Liver (tissue), 3 donors: ENCODE measurements around the gene FGFR4.

Source experiments
- ATF3 ChIP-seq: IDR thresholded peaks from 2 replicates; pipeline ENCODE4 v1.6.1; 2016; ENCODE audit warnings: antibody characterized with exemption
- CTCF ChIP-seq: fragments of 150-350 bp; IDR thresholded peaks from 2 replicates; pipeline ENCODE4 v1.5.1; 2017; ENCODE audit warnings: improper control_type of control experiment, low read depth, low read length; ENCODE audit not compliant: missing input control
- FOXA1 ChIP-seq: IDR thresholded peaks from 2 replicates; pipeline ENCODE4 v1.6.1; 2016; ENCODE audit warnings: antibody characterized with exemption
- GABPA ChIP-seq, 2 donors: IDR thresholded peaks in 1 of 2; conservative IDR thresholded peaks in 1 of 2; 2 replicates each; pipeline ENCODE4 v1.6.1; 2016; ENCODE audit warnings: antibody characterized with exemption in 2 of 2, mild to moderate bottlenecking in 1 of 2, moderate library complexity in 1 of 2
- HNF4A ChIP-seq, 2 donors: conservative IDR thresholded peaks; 2 replicates each; pipeline ENCODE4 v1.6.1; 2016; ENCODE audit warnings: antibody characterized with exemption in 2 of 2, mild to moderate bottlenecking in 2 of 2
- JUND ChIP-seq, 2 donors: IDR thresholded peaks; 2 replicates each; pipeline ENCODE4 v1.6.1; 2016; ENCODE audit warnings: antibody characterized with exemption in 2 of 2
- MAX ChIP-seq: IDR thresholded peaks from 2 replicates; pipeline ENCODE4 v1.6.1; 2016; ENCODE audit warnings: antibody characterized with exemption
- RAD21 ChIP-seq, 2 donors: IDR thresholded peaks; 2 replicates each; pipeline ENCODE4 v1.6.1; 2016; ENCODE audit warnings: antibody characterized with exemption in 2 of 2, mild to moderate bottlenecking in 2 of 2
- REST ChIP-seq: IDR thresholded peaks from 2 replicates; pipeline ENCODE4 v1.6.1; 2016; ENCODE audit warnings: antibody characterized with exemption, mild to moderate bottlenecking
- SP1 ChIP-seq: IDR thresholded peaks from 2 replicates; pipeline ENCODE4 v1.6.1; 2018; ENCODE audit warnings: antibody characterized with exemption, mild to moderate bottlenecking
- TAF1 ChIP-seq: conservative IDR thresholded peaks from 2 replicates; pipeline ENCODE4 v1.6.1; 2016; ENCODE audit warnings: antibody characterized with exemption, mild to moderate bottlenecking
- YY1 ChIP-seq: IDR thresholded peaks from 2 replicates; pipeline ENCODE4 v1.6.1; 2016; ENCODE audit warnings: antibody characterized with exemption, mild to moderate bottlenecking
- ZBTB33 ChIP-seq: IDR thresholded peaks from 2 replicates; pipeline ENCODE4 v1.6.1; 2016; ENCODE audit warnings: antibody characterized with exemption
- donor health status: healthy.
- donor health status: healthy.

- TF ChIP-seq ATF3 (no peak), RAD21 (IDR thresholded peaks at IDR 0.05) (no peak), CTCF (no peak), YY1 (no peak), GABPA (IDR thresholded peaks at IDR 0.05 in 1 of 2, conservative IDR thresholded peaks at IDR 0.05 in 1 of 2) (no peak), SP1 (no peak), TAF1 (no peak), MAX (no peak), FOXA1 (no peak), REST (no peak), HNF4A (conservative IDR thresholded peaks at IDR 0.05) (no peak), ZBTB33 (no peak), JUND (IDR thresholded peaks at IDR 0.05) (no peak)
Observed at GRCh38 chr5:177064500-177065277, 22.0 kb upstream of the FGFR4 start.
